H54 (cell line): ENCODE results near the gene BACE2.
"Not testable (repeated sequence)": the region's sequence is repeated elsewhere in the genome, so short reads cannot be mapped to it uniquely, and the experiment has no call there.

Experiments used
- DNase-seq: peaks from one replicate; pipeline ENCODE4 v3.0.0; 2011; ENCODE audit warnings: low spot score, mixed read lengths; ENCODE audit not compliant: insufficient read length
- FAIRE-seq: peaks from 3 replicates; lab custom pipeline; 2011; peaks lifted over from hg19 to GRCh38; lab: Jason Lieb, UNC
- POLR2A ChIP-seq: IDR thresholded peaks from 2 replicates; pipeline ENCODE4 v1.6.1; 2011; ENCODE audit warnings: low read depth, mild to moderate bottlenecking, low read length

Gene BACE2

GRCh38 chr21:41183575-41183974 lies 15.6 kb downstream of the BACE2 start:
- FAIRE-seq (no peak), DNase-seq (no peak)
- no peak for TF ChIP-seq POLR2A

DNA sequence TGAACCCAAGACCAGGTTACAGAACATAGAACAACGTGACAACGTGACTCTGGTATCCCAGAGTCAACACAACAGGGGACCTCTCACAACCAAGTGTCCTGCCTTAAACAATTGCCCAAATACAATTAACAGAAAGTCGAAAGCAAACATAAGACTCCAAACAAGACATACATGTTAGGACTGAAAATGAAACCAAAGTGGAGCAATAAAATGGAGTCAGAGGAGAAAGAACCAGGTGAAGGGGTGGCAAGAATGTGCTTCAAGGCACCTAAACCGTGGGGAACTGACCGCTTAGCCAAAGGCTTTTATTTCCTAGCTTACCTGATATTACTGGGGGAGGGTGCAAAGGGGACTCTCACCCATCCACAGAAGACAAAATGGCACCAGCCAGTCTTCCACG lies 17.8 kb downstream of the BACE2 start:
- no peak for FAIRE-seq
- DNase-seq = no peak
- TF ChIP-seq POLR2A = no peak

DNA sequence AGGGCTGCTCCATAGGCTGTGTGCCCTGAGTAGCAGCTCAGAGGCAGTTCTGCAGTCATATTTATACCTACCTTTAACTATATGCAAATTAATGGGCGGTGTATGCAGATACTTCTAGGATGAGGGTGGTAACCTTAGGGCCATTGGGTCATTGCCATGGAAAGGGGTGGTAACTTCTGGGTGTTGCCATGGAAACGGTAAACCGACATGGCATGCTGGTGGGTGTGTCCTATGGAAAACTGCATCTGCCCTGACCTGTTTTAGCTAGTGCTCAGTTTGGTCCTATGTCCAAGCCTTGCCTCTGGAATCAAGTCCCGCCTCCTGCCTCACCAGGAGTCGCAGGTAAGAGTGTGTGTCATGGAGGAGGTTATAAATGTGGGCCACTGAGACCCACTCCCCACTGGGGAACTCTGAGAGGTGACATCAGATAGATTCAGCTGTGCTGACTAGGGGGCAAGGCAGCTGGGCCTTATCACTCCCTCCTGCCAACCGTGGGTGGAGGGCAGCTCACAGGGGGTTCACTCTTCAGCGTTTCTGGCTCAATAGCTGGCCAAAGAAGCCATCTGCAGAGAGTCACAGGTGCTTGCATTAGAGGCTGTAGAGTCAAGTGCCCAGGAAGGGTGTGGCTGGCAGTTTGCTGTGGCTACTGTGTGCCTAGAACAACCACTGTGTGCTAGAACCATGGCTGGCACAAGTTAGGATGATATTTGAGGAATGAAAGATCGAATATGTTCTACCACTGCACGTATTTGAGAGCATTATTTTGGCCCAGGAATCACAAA lies 19.0 kb downstream of the BACE2 start:
- FAIRE-seq = no peak
- DNase-seq = no peak
- no peak for TF ChIP-seq POLR2A

DNA sequence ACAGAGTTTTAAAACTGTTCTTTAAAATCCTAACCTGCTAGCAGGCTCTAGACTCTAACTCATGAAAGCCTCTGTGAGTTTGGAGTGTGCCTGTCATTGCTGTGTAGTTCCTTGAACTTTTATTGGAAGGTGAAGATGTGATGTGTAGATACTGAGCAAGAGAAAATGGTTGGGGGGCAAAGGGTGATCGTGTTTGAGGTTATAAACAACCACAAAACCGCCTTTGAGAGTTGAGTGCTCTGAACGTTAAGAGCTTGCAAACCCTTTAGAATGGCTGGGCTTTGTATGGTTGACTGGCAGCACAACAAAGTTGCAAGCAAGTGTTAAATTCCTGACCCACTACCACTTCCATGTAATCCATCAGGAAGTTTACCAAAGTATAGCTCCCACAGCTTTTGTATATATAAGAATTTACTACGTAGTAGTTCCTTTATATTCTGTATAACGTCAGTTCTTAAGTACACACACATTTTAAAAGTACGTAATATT lies 19.6 kb downstream of the BACE2 start:
- FAIRE-seq (no peak), DNase-seq (no peak)
- TF ChIP-seq POLR2A = no peak

GRCh38 chr21:41188486-41189149 lies 20.7 kb downstream of the BACE2 start:
- no peak for TF ChIP-seq POLR2A
- no peak for DNase-seq
- FAIRE-seq = no peak

GRCh38 chr21:41189150-41189745 lies 21.3 kb downstream of the BACE2 start:
- TF ChIP-seq POLR2A = no peak
- FAIRE-seq = no peak

GRCh38 chr21:41192552-41192951 lies 24.6 kb downstream of the BACE2 start:
- FAIRE-seq = not testable (repeated sequence)

More at GRCh38 chr21:41189150-41189745, 21.3 kb downstream of the BACE2 start:
- DNase-seq = no peak

GRCh38 chr21:41195311-41195710 lies 27.4 kb downstream of the BACE2 start:
- TF ChIP-seq POLR2A = no peak
- no peak for FAIRE-seq
- DNase-seq = no peak

More at GRCh38 chr21:41192552-41192951, 24.6 kb downstream of the BACE2 start:
- DNase-seq = not testable (repeated sequence)

- no peak for TF ChIP-seq POLR2A
- DNase-seq (no peak), FAIRE-seq (no peak)
Observed at GRCh38 chr21:41196993-41197392, 29.0 kb downstream of the BACE2 start.

GRCh38 chr21:41197582-41197981 lies 29.6 kb downstream of the BACE2 start:
- no peak for FAIRE-seq
- TF ChIP-seq POLR2A = no peak

DNA sequence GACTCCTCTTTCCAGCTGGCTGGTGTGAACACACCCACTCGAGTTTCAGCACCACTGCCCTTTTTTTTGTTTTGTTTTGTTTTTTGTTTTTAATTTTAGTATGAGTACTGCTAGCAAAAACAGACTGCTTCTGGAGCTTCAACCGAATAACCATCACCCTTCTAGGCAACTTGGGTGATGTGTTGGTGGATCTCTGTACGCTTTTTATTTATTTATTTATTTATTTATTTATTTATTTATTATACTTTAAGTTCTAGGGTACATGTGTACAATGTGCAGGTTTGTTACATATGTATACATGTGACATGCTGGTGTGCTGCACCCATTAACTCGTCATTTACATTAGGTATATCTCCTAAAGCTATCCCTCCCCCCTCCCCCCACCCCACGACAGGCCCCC lies 30.7 kb downstream of the BACE2 start:
- DNase-seq, FAIRE-seq: not testable (repeated sequence)

More at GRCh38 chr21:41197582-41197981, 29.6 kb downstream of the BACE2 start:
- no peak for DNase-seq

GRCh38 chr21:41199123-41199522 lies 31.2 kb downstream of the BACE2 start:
- TF ChIP-seq POLR2A = no peak
- FAIRE-seq (no peak), DNase-seq (no peak)

- FAIRE-seq = no peak
- TF ChIP-seq POLR2A = no peak
- no peak for DNase-seq
Observed at GRCh38 chr21:41199588-41199987, 31.6 kb downstream of the BACE2 start.

DNA sequence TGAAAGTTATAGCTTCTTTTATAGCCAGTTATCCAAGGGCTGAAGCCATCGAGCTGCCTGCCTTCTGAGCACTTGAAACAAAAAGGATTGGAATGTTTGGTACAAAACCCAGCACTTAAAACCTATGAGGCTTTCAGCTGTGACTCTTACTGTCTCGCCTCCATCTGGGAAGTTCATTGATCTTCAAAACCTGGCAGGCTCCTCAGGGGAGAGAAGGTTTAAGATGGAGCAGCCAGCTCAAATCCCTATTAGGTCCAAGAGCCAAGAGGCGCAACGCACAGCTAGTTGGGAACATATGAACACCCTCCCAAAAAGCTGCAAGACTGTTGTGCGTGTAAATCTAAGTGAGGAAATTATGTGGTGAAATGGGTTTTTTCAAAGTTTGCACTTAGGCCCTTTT lies 33.4 kb downstream of the BACE2 start:
- TF ChIP-seq POLR2A = no peak
- DNase-seq = no peak
- no peak for FAIRE-seq
